LNCAP (cell line): ENCODE results near the gene SLC4A9.

Source experiments
- TF ChIP-seq, protein P1 (sequence below): fragments of 450-650 bp; IDR thresholded peaks from 2 replicates; pipeline ENCODE4 v1.5.1; 2017; ENCODE audit warnings: mild to moderate bottlenecking

Gene SLC4A9

DNA sequence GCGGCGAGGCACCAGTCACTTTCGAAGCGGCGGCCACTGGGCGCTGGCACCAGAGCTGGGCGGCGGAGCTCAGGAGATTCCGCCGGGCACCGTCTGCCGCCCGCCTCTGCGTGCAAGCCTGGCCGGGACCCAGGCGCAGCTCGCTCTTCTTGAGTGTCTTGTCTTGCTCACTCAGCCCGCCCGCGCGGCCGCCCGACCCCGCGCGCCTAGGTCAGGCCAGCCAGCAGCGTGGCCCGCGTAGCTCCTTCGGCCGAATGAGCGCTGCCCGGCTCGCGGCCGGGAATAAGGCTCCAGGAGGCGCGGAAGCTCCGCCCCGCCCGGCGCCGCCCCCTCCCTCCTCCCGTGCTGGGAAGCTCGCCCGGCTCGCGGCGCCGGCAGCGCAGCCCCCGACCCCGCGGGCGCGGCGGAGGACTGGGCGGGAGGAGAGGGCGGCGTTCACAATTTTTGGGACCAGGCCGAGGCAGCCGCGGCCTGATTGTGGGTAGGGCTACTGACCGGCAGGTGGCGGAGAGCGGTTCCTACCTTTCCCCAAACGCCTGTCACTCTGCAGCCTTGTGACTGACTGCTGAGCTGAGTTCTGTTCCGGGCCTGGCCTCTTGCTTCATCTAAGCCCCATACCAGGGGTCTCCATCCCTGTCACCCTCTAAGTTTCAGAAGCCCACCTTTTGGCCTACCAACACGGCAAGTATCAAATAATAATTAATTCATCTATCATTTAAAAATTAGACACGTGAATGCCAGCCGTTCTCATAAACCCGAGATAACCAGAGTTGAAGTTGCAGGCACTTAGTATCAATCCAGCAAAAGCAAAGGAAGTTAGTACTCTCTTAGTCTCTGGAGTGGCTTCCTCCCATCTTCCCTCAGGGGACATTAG is 13.4 kb upstream of the SLC4A9 start, which contains the start of gene HBEGF:
HBEGF (minus strand) TSS at position 256 of the 874 bp plus-strand sequence. CDS start 275 bp downstream, outside the sequence.
- TF ChIP-seq, protein P1, sequence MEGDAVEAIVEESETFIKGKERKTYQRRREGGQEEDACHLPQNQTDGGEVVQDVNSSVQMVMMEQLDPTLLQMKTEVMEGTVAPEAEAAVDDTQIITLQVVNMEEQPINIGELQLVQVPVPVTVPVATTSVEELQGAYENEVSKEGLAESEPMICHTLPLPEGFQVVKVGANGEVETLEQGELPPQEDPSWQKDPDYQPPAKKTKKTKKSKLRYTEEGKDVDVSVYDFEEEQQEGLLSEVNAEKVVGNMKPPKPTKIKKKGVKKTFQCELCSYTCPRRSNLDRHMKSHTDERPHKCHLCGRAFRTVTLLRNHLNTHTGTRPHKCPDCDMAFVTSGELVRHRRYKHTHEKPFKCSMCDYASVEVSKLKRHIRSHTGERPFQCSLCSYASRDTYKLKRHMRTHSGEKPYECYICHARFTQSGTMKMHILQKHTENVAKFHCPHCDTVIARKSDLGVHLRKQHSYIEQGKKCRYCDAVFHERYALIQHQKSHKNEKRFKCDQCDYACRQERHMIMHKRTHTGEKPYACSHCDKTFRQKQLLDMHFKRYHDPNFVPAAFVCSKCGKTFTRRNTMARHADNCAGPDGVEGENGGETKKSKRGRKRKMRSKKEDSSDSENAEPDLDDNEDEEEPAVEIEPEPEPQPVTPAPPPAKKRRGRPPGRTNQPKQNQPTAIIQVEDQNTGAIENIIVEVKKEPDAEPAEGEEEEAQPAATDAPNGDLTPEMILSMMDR, result peak; percentile 55

DNA sequence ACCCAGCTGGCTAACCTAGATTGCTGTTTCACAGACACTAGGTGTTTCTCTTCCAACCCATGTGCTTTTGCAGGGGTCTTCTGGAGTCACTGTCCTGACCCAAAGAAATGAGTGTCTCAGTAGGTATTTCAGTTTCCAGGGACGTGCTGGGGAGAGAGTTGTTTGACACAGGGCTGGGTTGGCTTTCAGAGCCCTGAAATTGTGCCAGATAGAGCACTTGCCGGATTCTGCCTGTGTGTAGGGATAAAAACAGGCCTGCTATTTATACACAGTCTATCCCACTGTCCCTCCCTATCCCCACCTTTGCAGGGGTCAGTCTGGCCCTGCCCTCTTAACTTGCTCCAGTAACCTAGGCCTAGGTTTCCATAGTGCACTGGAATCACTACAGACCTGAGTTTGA is 12.6 kb upstream of the SLC4A9 start:
- TF ChIP-seq, protein P1, result no peak

DNA sequence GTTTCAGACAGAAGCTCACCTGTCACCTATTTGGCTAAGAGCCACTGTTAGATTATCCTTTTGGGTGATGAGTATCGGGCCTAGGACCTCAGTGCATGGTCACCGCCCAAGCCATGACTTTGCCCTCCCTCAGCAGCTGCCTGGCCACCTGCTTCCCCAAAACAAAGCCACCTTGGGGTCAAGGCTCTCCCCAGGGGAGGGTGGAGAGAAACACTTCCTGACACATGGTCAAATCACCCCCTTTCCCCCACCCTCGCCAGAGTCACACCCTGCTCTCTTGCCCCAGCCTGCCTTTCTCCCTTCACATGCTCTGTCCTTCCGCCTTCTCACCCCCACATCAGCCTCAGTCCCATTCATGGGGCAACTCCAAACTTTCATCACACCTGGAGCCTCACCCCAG is 11.9 kb upstream of the SLC4A9 start:
- TF ChIP-seq, protein P1, result no peak

DNA sequence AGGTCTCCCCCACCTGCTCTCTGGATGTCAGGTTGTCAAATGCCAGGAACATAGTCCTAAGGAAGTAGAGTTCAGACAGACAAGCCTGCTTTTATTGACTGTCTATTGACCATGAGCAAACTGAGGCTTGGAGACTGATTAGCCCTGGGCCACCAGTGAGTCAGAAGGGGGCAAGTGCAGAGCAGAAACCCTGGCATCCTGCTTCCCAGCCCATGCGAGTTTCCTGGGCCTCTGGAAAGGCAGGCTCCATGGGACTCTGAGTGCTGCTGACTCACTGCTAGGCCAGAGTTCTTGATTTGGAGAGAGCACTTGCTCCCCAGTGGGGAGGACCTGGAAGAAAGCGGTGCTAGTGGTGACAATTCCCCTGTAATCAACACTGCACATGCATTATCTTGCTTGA is 10.8 kb upstream of the SLC4A9 start:
- TF ChIP-seq, protein P1, result no peak

DNA sequence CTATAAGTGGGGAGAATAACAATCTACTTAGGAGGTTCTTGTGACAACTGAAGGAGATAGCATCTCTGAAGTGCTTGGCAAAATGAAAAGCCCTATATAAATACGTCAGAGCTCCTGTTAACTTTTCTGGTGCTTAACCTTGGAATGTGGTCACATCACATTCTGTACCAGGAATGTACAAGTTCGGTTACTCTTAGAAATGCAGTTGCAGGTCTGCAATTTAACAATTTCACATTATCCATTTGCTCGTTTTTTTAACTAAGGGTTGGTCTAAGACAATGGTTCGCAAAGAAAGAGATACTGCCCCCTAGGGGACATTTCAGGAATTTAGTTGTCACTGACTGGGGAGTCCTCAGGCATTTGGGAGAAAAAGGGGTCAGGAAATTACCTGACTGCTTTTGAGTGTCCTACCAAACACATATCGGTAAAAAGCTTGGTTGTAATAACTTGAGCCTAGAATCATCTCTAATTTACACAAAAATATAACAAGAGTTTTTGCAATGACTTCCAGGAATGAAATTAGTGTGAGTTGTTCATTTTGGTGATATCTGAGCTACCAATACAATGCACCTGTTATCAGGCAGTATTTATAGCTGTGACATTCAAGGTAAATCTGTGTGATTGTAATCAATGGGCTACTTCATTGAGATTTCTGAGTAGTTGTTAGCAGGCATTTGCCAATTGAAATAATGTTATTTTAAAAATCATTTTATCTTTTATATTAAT is 8.2 kb upstream of the SLC4A9 start:
- TF ChIP-seq, protein P1, result peak; percentile 91

DNA sequence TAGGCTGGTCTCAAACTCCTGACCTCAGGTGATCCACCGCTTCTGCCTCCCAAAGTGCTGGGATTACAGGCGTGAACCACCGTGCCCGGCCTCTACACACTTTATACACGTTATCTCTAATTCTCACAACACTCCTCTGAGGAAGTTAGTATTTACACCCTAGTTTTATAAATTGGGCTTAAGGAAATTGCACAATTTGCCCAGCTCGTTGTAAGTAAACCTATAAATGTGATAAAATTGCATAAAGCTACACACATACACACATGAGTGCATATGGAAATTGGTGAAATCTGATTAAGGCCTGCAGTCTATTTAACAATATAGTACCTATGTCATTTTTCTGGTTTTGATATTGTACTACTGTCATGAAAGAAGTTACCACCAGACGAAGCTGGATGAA is 4.4 kb upstream of the SLC4A9 start:
- TF ChIP-seq, protein P1, result no peak

DNA sequence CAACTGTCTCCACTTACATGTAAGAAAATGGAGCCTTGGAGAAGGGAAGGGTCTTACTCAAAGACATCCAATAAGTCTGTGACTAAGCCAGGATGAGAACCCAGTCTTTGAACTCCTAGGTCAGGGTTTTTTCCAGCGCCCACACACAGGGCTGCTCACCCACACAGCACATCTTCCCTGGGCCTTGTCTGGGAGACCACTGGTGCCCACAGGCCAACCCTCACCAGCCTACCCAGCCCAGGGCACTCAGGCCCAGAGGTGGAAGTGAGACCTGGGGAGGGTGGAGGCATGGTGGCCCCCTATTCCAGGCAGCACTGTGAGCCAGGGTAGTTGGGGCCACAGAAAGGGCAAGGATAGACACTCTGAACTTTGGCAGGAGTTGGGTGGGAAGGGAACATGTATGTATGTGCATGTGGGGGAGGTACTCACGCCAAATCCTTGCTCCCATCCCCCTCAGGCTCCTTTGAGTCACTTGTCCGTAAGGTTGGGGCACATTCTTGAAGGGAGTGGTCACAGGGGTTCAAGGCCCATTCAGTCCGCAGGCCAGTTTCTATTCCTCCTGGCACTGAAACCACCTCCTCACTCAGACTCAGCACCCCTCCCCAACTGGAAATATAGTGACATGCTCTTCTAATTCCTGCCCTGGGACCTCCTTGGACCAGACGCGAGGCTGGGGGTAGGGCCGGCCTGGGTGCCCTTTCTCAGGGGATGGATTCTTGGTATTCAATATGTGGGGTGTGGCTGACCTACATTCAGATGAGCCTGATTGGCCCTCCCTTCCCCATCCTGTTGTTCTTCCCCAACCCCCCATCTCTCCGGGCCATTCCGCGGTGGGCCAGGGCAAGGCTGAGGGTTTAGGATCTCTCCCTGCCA is 2.9 kb upstream of the SLC4A9 start:
- TF ChIP-seq, protein P1, result no peak
